Skeletal muscle satellite cell (primary cell): Measurements from ENCODE around the gene ERLIN1.

Experiments
- H3K27me3 ChIP-seq: 2 replicates; pipeline ENCODE4 v1.7.0; 2013; ENCODE audit warnings: low read length; ENCODE audit not compliant: control insufficient read depth, insufficient read depth
- H3K36me3 ChIP-seq: 2 replicates; pipeline ENCODE4 v1.7.0; 2013; ENCODE audit warnings: mild to moderate bottlenecking, control low read depth, low read length; ENCODE audit not compliant: insufficient read depth
- H3K4me1 ChIP-seq: 2 replicates; pipeline ENCODE4 v1.7.0; 2013; ENCODE audit warnings: low read length; ENCODE audit not compliant: control insufficient read depth, insufficient read depth
- H3K4me2 ChIP-seq: 2 replicates; pipeline ENCODE4 v1.7.0; 2013; ENCODE audit warnings: mild to moderate bottlenecking, low read length
- H3K4me3 ChIP-seq: 2 replicates; pipeline ENCODE4 v1.7.0; 2013; ENCODE audit warnings: low read length
- H3K9ac ChIP-seq: 2 replicates; pipeline ENCODE4 v1.7.0; 2013; ENCODE audit warnings: mild to moderate bottlenecking, low read depth, low read length, moderate library complexity
- H3K9me3 ChIP-seq: replicated peaks from 2 replicates; pipeline ENCODE4 v1.7.0; 2013; ENCODE audit warnings: mild to moderate bottlenecking, control low read depth, low read length

Gene ERLIN1

DNA sequence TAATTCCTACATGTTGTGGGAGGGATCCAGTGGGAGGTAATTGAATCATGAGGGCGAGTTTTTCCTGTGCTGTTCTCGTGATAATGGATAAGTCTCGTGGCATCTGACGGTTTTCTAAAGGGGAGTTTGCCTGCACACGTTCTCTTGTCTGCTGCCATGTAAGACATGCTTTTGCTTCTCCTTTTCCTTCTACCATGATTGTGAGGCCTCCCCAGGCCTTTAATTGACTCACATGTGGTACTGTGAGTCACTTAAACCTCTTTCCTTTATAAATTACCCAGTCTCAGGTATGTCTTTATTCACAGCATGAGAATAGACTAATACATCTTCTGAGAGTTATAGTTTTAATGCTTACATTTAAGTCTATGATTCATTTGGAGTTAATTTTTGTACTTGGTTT is 81.5 kb downstream of the ERLIN1 start:
- no peak overlapping the region for H3K4me2 ChIP-seq

DNA sequence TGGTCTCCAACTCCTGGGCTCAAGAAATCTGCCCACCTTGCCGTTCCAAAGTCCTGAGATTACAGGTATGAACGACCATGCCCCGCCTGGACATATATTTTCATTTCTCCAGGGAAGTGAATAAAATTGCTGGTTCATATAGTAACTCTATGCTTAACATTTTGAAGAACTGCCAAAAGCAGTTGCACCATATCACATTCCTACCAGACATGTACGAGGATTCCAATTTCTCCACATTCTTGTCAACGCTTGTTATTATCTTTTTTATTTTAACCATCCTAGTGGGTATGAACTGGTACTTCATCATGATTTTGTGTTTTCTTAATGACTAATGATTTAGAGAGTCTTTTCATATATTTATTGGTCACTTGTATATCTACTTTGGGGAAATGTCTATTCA is 82.2 kb downstream of the ERLIN1 start:
- H3K36me3 ChIP-seq, result no peaks in the 10 kb centered on the region
- H3K4me2 ChIP-seq, result no peak overlapping the region
- no peak overlapping the region for H3K9ac ChIP-seq
- H3K4me1 ChIP-seq, result peaks cover 11% of the 10 kb centered on the region
- no peaks in the 10 kb centered on the region for H3K9me3 ChIP-seq
- no peak overlapping the region for H3K4me3 ChIP-seq
- peaks cover 28% of the 10 kb centered on the region for H3K27me3 ChIP-seq

More for the DNA sequence above, 81.5 kb downstream of the ERLIN1 start:
- H3K27me3 ChIP-seq, result peaks cover 24% of the 10 kb centered on the region
- peaks cover 11% of the 10 kb centered on the region for H3K4me1 ChIP-seq
- no peaks in the 10 kb centered on the region for H3K9me3 ChIP-seq
- H3K9ac ChIP-seq, result no peak overlapping the region
- H3K36me3 ChIP-seq, result no peaks in the 10 kb centered on the region
- no peak overlapping the region for H3K4me3 ChIP-seq

DNA sequence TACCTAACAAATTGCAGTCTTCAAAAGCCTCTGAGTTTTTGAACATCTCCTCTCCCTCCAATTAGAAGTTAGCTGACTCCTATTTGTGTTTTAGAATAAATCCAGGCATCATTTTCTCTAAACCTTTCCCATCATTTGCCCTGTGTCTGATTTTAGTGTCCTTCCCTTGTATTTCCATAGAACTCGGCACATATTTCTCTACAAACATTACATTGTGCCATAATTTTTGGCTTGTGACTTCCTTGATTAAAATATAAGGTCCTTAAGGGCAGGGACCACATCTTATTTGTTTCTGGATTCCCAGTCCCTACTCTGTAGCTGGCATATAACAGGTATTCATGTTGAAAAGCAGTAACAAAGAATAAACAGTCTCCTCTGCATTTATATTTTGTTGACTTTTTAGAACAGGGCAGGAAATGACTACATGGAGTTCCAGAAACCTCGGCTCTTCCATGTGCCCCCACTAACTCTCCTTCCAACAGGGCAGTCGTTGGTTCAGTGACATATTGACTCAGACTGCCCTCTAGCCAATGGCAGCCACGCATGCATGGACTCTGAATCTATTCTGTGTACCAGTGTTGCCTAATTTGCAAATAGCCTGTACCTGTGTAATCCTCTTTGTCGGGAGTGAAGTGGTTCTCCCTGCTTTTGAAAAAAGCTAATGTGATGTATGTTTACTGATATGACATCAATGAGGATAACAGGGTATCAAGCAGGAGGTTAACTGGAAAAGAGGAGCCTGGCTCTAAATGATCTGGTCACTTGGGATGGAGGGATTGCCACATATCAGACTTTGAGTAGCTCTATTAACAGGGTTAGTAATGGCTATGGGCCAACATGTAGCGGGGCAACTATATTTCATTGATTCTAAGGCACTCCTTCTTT is 84.4 kb downstream of the ERLIN1 start:
- H3K4me3 ChIP-seq, result no peak overlapping the region
- H3K36me3 ChIP-seq, result no peaks in the 10 kb centered on the region
- H3K9me3 ChIP-seq, result no peaks in the 10 kb centered on the region

DNA sequence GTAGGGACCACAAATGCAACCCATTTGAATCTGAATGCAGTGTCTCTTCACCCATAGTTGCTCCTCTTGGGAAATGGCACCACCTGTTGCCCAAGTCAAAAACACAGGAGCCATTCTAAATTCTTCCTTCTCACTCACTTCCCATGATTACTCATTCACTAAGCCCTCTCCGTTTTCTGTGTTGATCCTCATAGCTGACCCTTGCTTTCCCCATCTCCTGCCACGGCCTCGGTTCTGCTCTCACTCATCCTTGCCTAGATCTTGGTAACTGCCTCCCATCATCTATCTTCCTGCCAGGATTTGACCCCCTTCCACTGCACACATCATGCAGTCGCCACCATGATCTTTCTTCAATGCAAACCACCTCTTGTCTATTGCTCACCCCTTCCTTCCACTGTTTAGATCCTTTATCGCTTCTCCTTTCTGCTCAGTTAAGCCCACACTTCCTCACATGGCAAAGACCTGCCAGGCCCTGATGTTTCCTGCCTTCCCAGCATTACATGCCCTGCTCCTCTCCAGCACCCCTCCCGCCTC is 85.1 kb downstream of the ERLIN1 start:
- no peak overlapping the region for H3K9ac ChIP-seq
- no peak overlapping the region for H3K4me3 ChIP-seq
- no peaks in the 10 kb centered on the region for H3K9me3 ChIP-seq
- peaks cover 24% of the 10 kb centered on the region for H3K27me3 ChIP-seq
- no peak overlapping the region for H3K4me2 ChIP-seq
- peaks cover 11% of the 10 kb centered on the region for H3K4me1 ChIP-seq
- no peaks in the 10 kb centered on the region for H3K36me3 ChIP-seq

More for the DNA sequence above, 84.4 kb downstream of the ERLIN1 start:
- peaks cover 11% of the 10 kb centered on the region for H3K4me1 ChIP-seq
- no peak overlapping the region for H3K4me2 ChIP-seq
- H3K27me3 ChIP-seq, result peaks cover 25% of the 10 kb centered on the region
- no peak overlapping the region for H3K9ac ChIP-seq
